ENCODE results near the gene CCDC40. TPM values are rescaled to one million over a fixed set of nuclear protein-coding genes. Genes with fewer than 3 reads are reported as not detected.
A peak's percentile ranks its signal among the peaks of the same experiment; 100 is the strongest.
"Not testable (repeated sequence)": the region's sequence is repeated elsewhere in the genome, so short reads cannot be mapped to it uniquely, and the experiment has no call there.

Gene CCDC40
- total RNA-seq, 2 donors from 2014 or later = 3.4 to 4.5 TPM

- DNase-seq (no peak), ATAC-seq (no peak)
- Mint-ChIP-seq H3K4me3 (no peak overlapping the region), H3K36me3 (ENCODE audit: low read depth) (no peaks in the 10 kb centered on the region), H3K4me1 (peaks cover 19% of the 10 kb centered on the region), H3K27me3 (peaks cover 5% of the 10 kb centered on the region), H3K27ac (no peak overlapping the region)
- H3K9me3 ChIP-seq (ENCODE audit: control insufficient read depth, low read length, poor library complexity, severe bottlenecking) = no peaks in the 10 kb centered on the region
These were observed 3.7 kb upstream of the CCDC40 start for GRCh38 chr17:80032614-80033171.

DNA sequence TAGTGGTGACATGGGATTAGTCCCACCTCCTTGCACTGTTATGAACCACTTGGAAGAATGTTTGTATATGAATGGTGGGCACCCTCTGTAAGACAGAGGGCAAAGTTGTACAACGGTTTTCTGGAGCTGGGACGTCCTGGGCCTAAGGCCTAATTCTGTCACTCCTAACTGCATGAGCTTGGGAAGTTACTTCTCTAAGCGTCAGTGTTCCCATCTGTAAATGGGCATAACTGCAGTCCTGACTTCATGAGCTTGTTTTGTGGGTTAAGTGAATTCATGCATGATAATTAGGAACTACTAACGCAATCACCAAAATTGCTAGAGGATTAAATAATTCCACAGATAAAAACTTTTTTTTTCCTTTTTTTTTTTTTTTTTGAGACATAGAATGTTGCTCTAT is 2.6 kb upstream of the CCDC40 start:
- Mint-ChIP-seq H3K27me3 (peaks cover 5% of the 10 kb centered on the region), H3K4me3 (no peak overlapping the region), H3K27ac (no peak overlapping the region), H3K4me1 (peaks cover 19% of the 10 kb centered on the region), H3K36me3 (ENCODE audit: low read depth) (no peaks in the 10 kb centered on the region)
- H3K9me3 ChIP-seq (ENCODE audit: control insufficient read depth, low read length, poor library complexity, severe bottlenecking) = no peaks in the 10 kb centered on the region
- ATAC-seq (no peak), DNase-seq (no peak)

DNA sequence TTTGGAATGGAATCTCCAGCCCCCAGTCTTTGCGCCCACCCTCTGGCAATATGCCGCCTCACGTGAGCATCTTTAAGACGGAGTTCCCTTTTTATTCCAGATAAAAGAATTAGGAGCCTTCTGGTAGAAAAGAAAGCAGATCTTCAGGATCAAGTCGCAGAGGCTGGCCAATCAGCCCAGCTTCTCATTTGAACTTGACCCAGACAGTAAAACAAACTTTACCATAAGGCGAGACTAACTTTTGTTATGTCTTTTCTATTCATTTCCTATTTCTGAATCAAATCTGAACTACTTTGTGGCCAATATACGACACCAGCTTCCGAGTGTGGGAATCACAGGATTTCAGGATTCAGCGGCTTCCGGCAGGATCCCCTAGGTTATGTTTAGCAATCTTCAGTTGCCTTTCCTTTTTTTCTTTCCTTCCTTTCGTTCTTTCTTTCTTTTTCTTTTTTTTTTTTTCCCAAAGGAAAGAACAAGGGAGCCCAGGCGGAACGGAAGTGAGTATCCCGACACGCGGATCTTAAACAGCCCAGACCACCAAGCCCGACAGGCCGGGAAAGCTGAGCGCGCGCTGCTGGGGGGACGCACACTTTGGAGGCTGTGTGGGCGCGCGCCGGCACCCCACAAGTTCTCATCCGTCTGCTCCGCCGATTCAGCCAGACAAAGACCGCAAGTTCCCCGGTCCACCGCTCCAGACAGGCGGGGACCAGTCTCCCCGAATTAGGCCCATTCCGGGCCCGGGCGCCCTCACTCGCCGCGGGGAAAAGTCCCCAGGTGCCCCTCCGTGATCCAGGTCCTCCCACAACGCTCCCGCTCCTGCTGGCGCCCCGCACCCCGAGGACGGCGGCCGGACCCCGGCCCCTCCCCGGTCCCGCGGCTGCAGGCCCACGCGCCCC is 1.4 kb upstream of the CCDC40 start:
- Mint-ChIP-seq H3K4me1 (peaks cover 19% of the 10 kb centered on the region), H3K4me3 (peak overlapping the region; percentile 90), H3K27ac (peak overlapping the region; percentile 53), H3K36me3 (ENCODE audit: low read depth) (peaks cover 2% of the 10 kb centered on the region), H3K27me3 (peaks cover 5% of the 10 kb centered on the region)
- no peaks in the 10 kb centered on the region for H3K9me3 ChIP-seq (ENCODE audit: control insufficient read depth, low read length, poor library complexity, severe bottlenecking)
- ATAC-seq (peak; percentile 43), DNase-seq (peak; percentile 30 to 38 (median 36))

DNA sequence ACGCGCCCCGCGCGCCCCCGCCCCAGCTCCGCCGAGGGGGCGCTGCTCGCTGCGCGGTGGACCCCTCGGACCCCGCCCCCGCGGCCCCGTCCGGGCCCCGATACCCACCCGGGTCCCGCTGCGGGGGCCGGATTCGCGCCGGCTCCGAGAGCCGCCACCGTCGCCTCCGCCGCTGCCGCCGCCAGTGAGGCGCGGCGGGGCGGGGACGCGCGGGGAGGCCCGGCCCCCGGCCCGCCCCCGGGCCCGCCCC is 830 bp upstream of the CCDC40 start, which contains the start of gene TBC1D16:
TBC1D16 (minus strand) TSS at position 186 of the 250 bp plus-strand sequence. CDS start 22,325 bp downstream, outside the sequence.
- H3K4me3 Mint-ChIP-seq = peak within 1 kb of the TSS; percentile 94
- DNase-seq (peak in 2 of 3 donors; percentile 50 to 63), ATAC-seq (no peak)
- peaks cover 5% of the 10 kb centered on the region for H3K27me3 Mint-ChIP-seq
- H3K36me3 Mint-ChIP-seq (ENCODE audit: low read depth) = peaks cover 2% of the 10 kb centered on the region
- H3K27ac Mint-ChIP-seq = peak within 1 kb of the TSS; percentile 91
- no peaks in the 10 kb centered on the region for H3K9me3 ChIP-seq (ENCODE audit: control insufficient read depth, low read length, poor library complexity, severe bottlenecking)
- peaks cover 19% of the 10 kb centered on the region for H3K4me1 Mint-ChIP-seq

GRCh38 chr17:80036715-80037477 is 454 bp downstream of the CCDC40 start:
- Mint-ChIP-seq H3K27ac (peak overlapping the region; percentile 91), H3K4me3 (peak overlapping the region; percentile 94), H3K4me1 (peaks cover 15% of the 10 kb centered on the region), H3K27me3 (peaks cover 5% of the 10 kb centered on the region), H3K36me3 (ENCODE audit: low read depth) (peaks cover 2% of the 10 kb centered on the region)
- H3K9me3 ChIP-seq (ENCODE audit: control insufficient read depth, low read length, poor library complexity, severe bottlenecking) = no peaks in the 10 kb centered on the region
- ATAC-seq (peak; percentile 27), DNase-seq (peak; percentile 14 to 22 (median 19))

DNA sequence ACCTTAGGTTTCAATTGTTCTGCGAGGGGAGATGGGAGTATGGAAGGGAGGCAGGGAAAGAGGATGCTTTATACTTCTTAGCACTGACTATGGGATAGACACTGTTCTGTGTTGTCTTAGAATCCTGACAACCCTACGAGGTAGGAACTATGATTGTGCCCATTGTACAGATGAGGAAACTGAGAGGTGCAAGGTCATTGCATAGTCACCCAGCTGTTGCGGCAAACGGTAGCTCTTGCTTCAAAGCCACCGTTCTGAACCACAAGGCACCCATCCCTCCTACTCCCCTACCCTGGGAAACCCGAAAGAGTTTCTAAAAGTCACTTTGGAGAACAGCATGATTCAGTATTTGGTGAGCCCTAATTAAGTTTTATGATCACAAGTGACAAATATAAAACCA is 7.5 kb downstream of the CCDC40 start:
- no peak for ATAC-seq
- H3K27ac Mint-ChIP-seq = no peak overlapping the region
- H3K9me3 ChIP-seq (ENCODE audit: control insufficient read depth, low read length, poor library complexity, severe bottlenecking) = no peaks in the 10 kb centered on the region
- no peak overlapping the region for H3K4me3 Mint-ChIP-seq
- H3K27me3 Mint-ChIP-seq = peaks cover 4% of the 10 kb centered on the region
- H3K4me1 Mint-ChIP-seq = peaks cover 2% of the 10 kb centered on the region
- DNase-seq = no peak
- H3K36me3 Mint-ChIP-seq (ENCODE audit: low read depth) = peaks cover 3% of the 10 kb centered on the region

DNA sequence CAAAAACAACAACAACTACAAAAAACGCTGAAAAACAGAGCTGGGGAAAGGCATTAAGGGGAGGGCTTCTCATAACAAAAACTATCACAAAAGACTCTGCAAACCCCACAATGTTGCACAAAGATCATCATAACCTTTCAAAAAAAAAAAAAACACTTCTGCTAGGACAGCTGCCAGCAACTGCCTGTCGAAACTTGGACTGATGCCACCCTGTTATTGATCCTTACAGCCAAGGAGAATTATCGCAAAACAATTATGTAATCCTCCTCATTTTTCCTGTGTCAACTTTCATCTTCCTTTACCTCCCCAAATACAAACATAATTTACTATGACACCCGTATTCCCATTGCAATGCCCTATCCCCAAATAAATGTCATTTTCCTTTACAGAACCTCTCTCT is 9.3 kb downstream of the CCDC40 start:
- Mint-ChIP-seq H3K4me3 (no peak overlapping the region), H3K36me3 (ENCODE audit: low read depth) (peaks cover 2% of the 10 kb centered on the region)
- no peaks in the 10 kb centered on the region for H3K9me3 ChIP-seq (ENCODE audit: control insufficient read depth, low read length, poor library complexity, severe bottlenecking)

DNA sequence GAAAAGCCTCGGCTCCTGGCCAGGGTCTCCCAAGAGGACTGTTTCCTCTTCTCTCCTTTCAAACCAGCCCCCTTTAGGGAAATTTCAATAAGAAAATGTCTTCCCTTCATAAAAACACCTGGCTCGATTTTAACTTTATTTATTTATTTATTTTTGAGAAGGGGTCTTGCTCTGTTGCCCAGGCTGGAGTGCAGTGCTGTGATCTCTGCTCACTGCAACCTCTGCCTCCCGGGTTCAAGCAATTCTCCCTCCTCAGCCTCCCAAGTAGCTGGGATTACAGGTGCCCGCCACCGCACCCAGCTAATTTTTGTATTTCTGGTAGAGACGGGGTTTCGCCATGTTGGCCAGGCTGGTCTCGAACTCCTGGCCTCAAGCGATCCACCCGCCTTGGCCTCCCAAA is 10.3 kb downstream of the CCDC40 start:
- not testable (repeated sequence) for H3K4me3 Mint-ChIP-seq; H3K36me3 Mint-ChIP-seq (ENCODE audit: low read depth); ATAC-seq; DNase-seq; H3K27me3 Mint-ChIP-seq; H3K27ac Mint-ChIP-seq; H3K9me3 ChIP-seq (ENCODE audit: control insufficient read depth, low read length, poor library complexity, severe bottlenecking); H3K4me1 Mint-ChIP-seq

More for the DNA sequence above, 9.3 kb downstream of the CCDC40 start:
- ATAC-seq = no peak
- Mint-ChIP-seq H3K27ac (peak overlapping the region; percentile 41), H3K4me1 (no peaks in the 10 kb centered on the region), H3K27me3 (peaks cover 4% of the 10 kb centered on the region)
- DNase-seq = no peak

DNA sequence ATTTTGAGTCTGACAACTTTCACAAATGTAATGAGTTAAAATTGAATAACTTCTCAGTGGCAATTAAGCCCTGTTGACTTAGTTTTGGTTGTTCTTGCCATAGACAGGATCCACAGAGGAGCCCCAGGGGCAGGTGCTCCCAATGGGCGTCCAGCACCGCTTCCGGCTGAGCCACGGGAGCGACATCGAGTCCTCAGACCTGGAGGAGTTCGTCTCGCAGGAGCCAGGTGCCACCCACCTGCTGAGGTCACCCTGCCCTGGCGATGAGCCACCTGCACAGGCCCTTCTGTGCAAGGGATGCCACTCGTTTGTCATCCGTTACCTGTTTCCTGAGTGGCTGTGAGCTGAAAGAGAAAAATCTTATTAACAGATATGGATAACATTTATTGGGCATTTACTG is 10.7 kb downstream of the CCDC40 start:
- ATAC-seq (no peak), DNase-seq (no peak)
- peaks cover 4% of the 10 kb centered on the region for H3K27me3 Mint-ChIP-seq

GRCh38 chr17:80049986-80050385 is 13.5 kb downstream of the CCDC40 start:
- ATAC-seq (no peak), DNase-seq (no peak)
- Mint-ChIP-seq H3K27ac (no peak overlapping the region), H3K4me3 (no peak overlapping the region), H3K4me1 (no peaks in the 10 kb centered on the region), H3K36me3 (ENCODE audit: low read depth) (peaks cover 2% of the 10 kb centered on the region), H3K27me3 (peaks cover 4% of the 10 kb centered on the region)
- no peaks in the 10 kb centered on the region for H3K9me3 ChIP-seq (ENCODE audit: control insufficient read depth, low read length, poor library complexity, severe bottlenecking)

More for the DNA sequence above, 10.7 kb downstream of the CCDC40 start:
- H3K36me3 Mint-ChIP-seq (ENCODE audit: low read depth) = peaks cover 2% of the 10 kb centered on the region
- no peak overlapping the region for H3K27ac Mint-ChIP-seq
- H3K9me3 ChIP-seq (ENCODE audit: control insufficient read depth, low read length, poor library complexity, severe bottlenecking) = no peaks in the 10 kb centered on the region
- H3K4me1 Mint-ChIP-seq = no peaks in the 10 kb centered on the region
- H3K4me3 Mint-ChIP-seq = no peak overlapping the region

GRCh38 chr17:80050706-80051105 is 14.3 kb downstream of the CCDC40 start:
- H3K36me3 Mint-ChIP-seq (ENCODE audit: low read depth) = peaks cover 2% of the 10 kb centered on the region
- no peaks in the 10 kb centered on the region for H3K4me1 Mint-ChIP-seq
- no peak for DNase-seq
- H3K27ac Mint-ChIP-seq = peak overlapping the region; percentile 47
- no peak for ATAC-seq
- no peaks in the 10 kb centered on the region for H3K9me3 ChIP-seq (ENCODE audit: control insufficient read depth, low read length, poor library complexity, severe bottlenecking)
- no peak overlapping the region for H3K4me3 Mint-ChIP-seq
- H3K27me3 Mint-ChIP-seq = peaks cover 4% of the 10 kb centered on the region

DNA sequence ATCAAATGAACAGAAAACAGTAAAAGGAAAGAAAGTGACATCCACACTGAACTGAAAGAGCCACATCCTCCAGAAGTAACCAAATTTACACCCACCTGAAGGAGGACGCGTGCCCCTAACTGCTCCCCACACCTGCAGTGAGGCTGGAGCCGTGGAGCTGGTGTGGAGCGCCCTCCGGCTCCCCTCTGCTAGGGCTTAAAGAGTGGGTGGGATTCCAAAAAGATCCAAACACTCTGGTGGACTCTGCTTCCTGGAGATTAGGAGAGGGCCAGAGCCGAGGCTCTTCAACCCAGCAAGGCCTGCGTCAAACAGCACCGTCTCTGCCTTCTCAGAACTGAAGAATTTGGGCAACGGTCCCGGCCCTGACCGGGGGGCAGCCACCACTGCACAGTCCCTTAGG is 15.2 kb downstream of the CCDC40 start:
- H3K36me3 Mint-ChIP-seq (ENCODE audit: low read depth) = peaks cover 2% of the 10 kb centered on the region
- DNase-seq = no peak
- no peaks in the 10 kb centered on the region for H3K4me1 Mint-ChIP-seq
- no peak for ATAC-seq
- H3K27me3 Mint-ChIP-seq = peaks cover 4% of the 10 kb centered on the region
- no peak overlapping the region for H3K4me3 Mint-ChIP-seq
- H3K9me3 ChIP-seq (ENCODE audit: control insufficient read depth, low read length, poor library complexity, severe bottlenecking) = no peaks in the 10 kb centered on the region
- H3K27ac Mint-ChIP-seq = no peak overlapping the region

DNA sequence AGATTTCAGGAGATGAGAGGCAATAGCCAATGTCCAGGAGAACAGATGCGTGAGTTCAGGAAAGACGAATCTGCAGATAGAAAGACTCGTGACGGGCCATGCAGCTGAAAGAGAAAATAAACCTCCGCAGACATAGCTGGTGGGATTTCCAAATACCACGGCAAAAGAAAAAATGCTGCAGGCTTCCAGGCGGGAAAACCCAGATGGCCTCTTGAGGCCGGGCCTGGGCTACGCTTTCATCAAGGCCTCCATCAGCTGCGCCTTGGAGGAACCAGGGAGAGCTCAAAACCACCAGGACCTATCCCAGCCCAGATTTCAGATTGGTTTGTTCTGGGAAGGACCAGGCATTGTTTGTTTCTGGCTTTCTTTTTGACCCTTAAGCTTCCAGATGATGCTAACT is 16.7 kb downstream of the CCDC40 start:
- Mint-ChIP-seq H3K4me1 (no peaks in the 10 kb centered on the region), H3K27ac (no peak overlapping the region)
- no peak for ATAC-seq

More for the DNA sequence above, 16.7 kb downstream of the CCDC40 start:
- Mint-ChIP-seq H3K36me3 (ENCODE audit: low read depth) (peaks cover 2% of the 10 kb centered on the region), H3K27me3 (peaks cover 8% of the 10 kb centered on the region), H3K4me3 (no peak overlapping the region)
- no peaks in the 10 kb centered on the region for H3K9me3 ChIP-seq (ENCODE audit: control insufficient read depth, low read length, poor library complexity, severe bottlenecking)
- DNase-seq = no peak

All from T-helper 17 cell (primary cell).